WTC11 (cell line): ENCODE measurements around the gene FZD7. TPM values are rescaled to one million over a fixed set of nuclear protein-coding genes. Genes with fewer than 3 reads are reported as not detected.

ENCODE experiments used
- ATAC-seq: fragments of 200-7000 bp; cut with Tn5 transposase; 2 replicates; pipeline ENCODE4 v1.10.0; 2021; ENCODE audit warnings: mild to moderate bottlenecking, moderate library complexity
- CTCF ChIA-PET: fragments of 300-600 bp; sonication (Branson Sonifier 250); formaldehyde crosslinking; loops from one replicate; lab custom pipeline; 2021; ENCODE audit warnings: antibody characterized with exemption; lab: Charles Lee
- POLR2A ChIA-PET: fragments of 350-600 bp; sonication (Branson Sonifier 250); formaldehyde crosslinking; loops from one replicate; lab custom pipeline; 2021; ENCODE audit warnings: antibody characterized with exemption; lab: Charles Lee
- DNase-seq: peaks from one replicate; pipeline ENCODE4 v3.0.0; 2021; ENCODE audit warnings: low spot score
- H3K27ac Mint-ChIP-seq: 2 replicates; pipeline ENCODE4 v1.8.0; 2021; ENCODE audit warnings: mixed read lengths
- H3K27me3 Mint-ChIP-seq: 2 replicates; pipeline ENCODE4 v1.8.0; 2021; ENCODE audit warnings: low read depth, mild to moderate bottlenecking, moderate library complexity, mixed read lengths
- H3K36me3 Mint-ChIP-seq: 2 replicates; pipeline ENCODE4 v1.8.0; 2021; ENCODE audit warnings: mixed read lengths
- H3K4me1 Mint-ChIP-seq: 2 replicates; pipeline ENCODE4 v1.8.0; 2022; ENCODE audit warnings: mixed read lengths
- H3K4me3 Mint-ChIP-seq: 2 replicates; pipeline ENCODE4 v1.8.0; 2021; ENCODE audit warnings: mild to moderate bottlenecking, moderate library complexity, mixed read lengths
- H3K9me3 Mint-ChIP-seq: 2 replicates; pipeline ENCODE4 v1.8.0; 2021; ENCODE audit warnings: mixed read lengths
- ATF1 ChIP-seq: sonication (generic); formaldehyde crosslinking; IDR thresholded peaks from 2 replicates; pipeline ENCODE4 v1.8.1; 2023; ENCODE audit warnings: mild to moderate bottlenecking, moderate library complexity, missing genetic modification reagents
- CBFB ChIP-seq: sonication (generic); formaldehyde crosslinking; IDR thresholded peaks from 2 replicates; pipeline ENCODE4 v1.8.1; 2022; ENCODE audit warnings: mild to moderate bottlenecking, low read depth, missing genetic modification reagents
- CREM ChIP-seq: sonication (generic); formaldehyde crosslinking; IDR thresholded peaks from 2 replicates; pipeline ENCODE4 v1.8.1; 2022; ENCODE audit warnings: mild to moderate bottlenecking, missing genetic modification reagents, moderate library complexity
- FOXP1 ChIP-seq: sonication (generic); formaldehyde crosslinking; IDR thresholded peaks from 2 replicates; pipeline ENCODE4 v1.8.0; 2022; ENCODE audit warnings: missing genetic modification reagents, mild to moderate bottlenecking, moderate library complexity, borderline replicate concordance
- GABPB1 ChIP-seq: sonication (generic); formaldehyde crosslinking; IDR thresholded peaks from 2 replicates; pipeline ENCODE4 v1.8.1; 2023; ENCODE audit warnings: mild to moderate bottlenecking, missing genetic modification reagents
- HMGA2 ChIP-seq: fragments of 250-450 bp; sonication (Bioruptor Pico); IDR thresholded peaks from 2 replicates; pipeline ENCODE4 v1.4.0; 2021; ENCODE audit warnings: mild to moderate bottlenecking, moderate library complexity
- HMGXB4 ChIP-seq: sonication (generic); formaldehyde crosslinking; IDR thresholded peaks from 2 replicates; pipeline ENCODE4 v1.8.1; 2023; ENCODE audit warnings: mild to moderate bottlenecking, moderate library complexity, missing genetic modification reagents
- MXD4 ChIP-seq: fragments of 250-450 bp; sonication (Bioruptor Pico); IDR thresholded peaks from 2 replicates; pipeline ENCODE4 v1.8.0; 2021; ENCODE audit warnings: mild to moderate bottlenecking, moderate library complexity, borderline replicate concordance
- NFE2L1 ChIP-seq: sonication (generic); formaldehyde crosslinking; IDR thresholded peaks from 2 replicates; pipeline ENCODE4 v1.8.1; 2023; ENCODE audit warnings: missing genetic modification reagents
- PREB ChIP-seq: sonication (generic); formaldehyde crosslinking; IDR thresholded peaks from 2 replicates; pipeline ENCODE4 v1.8.1; 2022; ENCODE audit warnings: mild to moderate bottlenecking, missing genetic modification reagents, moderate library complexity, borderline replicate concordance
- SP1 ChIP-seq: sonication (generic); formaldehyde crosslinking; conservative IDR thresholded peaks from 2 replicates; pipeline ENCODE4 v1.8.1; 2022; ENCODE audit warnings: missing genetic modification reagents
- TCF7 ChIP-seq: sonication (generic); formaldehyde crosslinking; IDR thresholded peaks from 2 replicates; pipeline ENCODE4 v1.8.0; 2022; ENCODE audit warnings: mild to moderate bottlenecking, low read depth, missing genetic modification reagents, moderate library complexity
- USF2 ChIP-seq: sonication (generic); formaldehyde crosslinking; IDR thresholded peaks from 2 replicates; pipeline ENCODE4 v1.8.1; 2023; ENCODE audit warnings: mild to moderate bottlenecking, missing genetic modification reagents, moderate library complexity
- ZBTB21 ChIP-seq: sonication (generic); formaldehyde crosslinking; IDR thresholded peaks from 2 replicates; pipeline ENCODE4 v1.8.1; 2023; ENCODE audit warnings: mild to moderate bottlenecking, missing genetic modification reagents, borderline replicate concordance
- ZMAT4 ChIP-seq: fragments of 250-450 bp; sonication (Bioruptor Pico); IDR thresholded peaks from 2 replicates; pipeline ENCODE4 v1.9.0; 2021; ENCODE audit warnings: mild to moderate bottlenecking
- ZNF281 ChIP-seq: sonication (generic); formaldehyde crosslinking; IDR thresholded peaks from 2 replicates; pipeline ENCODE4 v1.8.0; 2023; ENCODE audit warnings: mild to moderate bottlenecking, missing genetic modification reagents
- ZNF396 ChIP-seq: fragments of 250-450 bp; sonication (Bioruptor Pico); IDR thresholded peaks from 2 replicates; pipeline ENCODE4 v1.8.0; 2021; ENCODE audit warnings: mild to moderate bottlenecking, moderate library complexity, borderline replicate concordance
- ZNF416 ChIP-seq: fragments of 250-450 bp; sonication (Bioruptor Pico); IDR thresholded peaks from 2 replicates; pipeline ENCODE4 v1.9.0; 2021; ENCODE audit warnings: mild to moderate bottlenecking, inconsistent platforms
- ZNF532 ChIP-seq: fragments of 250-450 bp; sonication (Bioruptor Pico); IDR thresholded peaks from 2 replicates; pipeline ENCODE4 v1.9.0; 2021; ENCODE audit warnings: mild to moderate bottlenecking, borderline replicate concordance
- total RNA-seq: library from RNA; stranded (reverse); gene quantifications from 3 replicates; pipeline ENCODE4 v1.2.3, GENCODE V29; 2021

Gene FZD7
- total RNA-seq, 1 experiment from 2014 or later, result 153 TPM

GRCh38 chr2:202014759-202015211 is 18.9 kb upstream of the FZD7 start (continued):
- TF ChIP-seq ZBTB21 (no peak), ATF1 (CRISPR knock-in tag) (no peak)

GRCh38 chr2:202015471-202015870 is 18.2 kb upstream of the FZD7 start:
- H3K27me3 Mint-ChIP-seq, result peaks cover 28% of the 10 kb centered on the region
- no peak for DNase-seq
- TF ChIP-seq MXD4, result no peak
- TF ChIP-seq PREB (CRISPR knock-in tag), result no peak
- TF ChIP-seq ZNF396, result no peak
- TF ChIP-seq USF2 (CRISPR knock-in tag), result no peak
- TF ChIP-seq SP1 (CRISPR knock-in tag), result no peak
- TF ChIP-seq ZNF281 (CRISPR knock-in tag), result no peak
- no peak for TF ChIP-seq FOXP1 (CRISPR knock-in tag)
- no peak for TF ChIP-seq ZNF532 (CRISPR knock-in tag)
- TF ChIP-seq TCF7 (CRISPR knock-in tag), result no peak
- TF ChIP-seq ZNF416 (CRISPR knock-in tag), result no peak
- TF ChIP-seq CBFB (CRISPR knock-in tag), result no peak
- no peak for TF ChIP-seq GABPB1 (CRISPR knock-in tag)
- H3K4me1 Mint-ChIP-seq, result peaks cover 34% of the 10 kb centered on the region
- no peaks in the 10 kb centered on the region for H3K9me3 Mint-ChIP-seq
- H3K4me3 Mint-ChIP-seq, result no peak overlapping the region
- ChIA-PET CTCF (no interaction called here), POLR2A (no interaction called here)
- no peak for ATAC-seq
- no peak overlapping the region for H3K27ac Mint-ChIP-seq
- H3K36me3 Mint-ChIP-seq, result no peaks in the 10 kb centered on the region

GRCh38 chr2:202016579-202017227 is 17.0 kb upstream of the FZD7 start:
- H3K27me3 Mint-ChIP-seq, result peaks cover 32% of the 10 kb centered on the region
- no peak for TF ChIP-seq PREB (CRISPR knock-in tag)
- TF ChIP-seq NFE2L1 (CRISPR knock-in tag), result no peak
- no peak for TF ChIP-seq HMGA2 (CRISPR knock-in tag)
- no peak for TF ChIP-seq ZMAT4 (CRISPR knock-in tag)
- no peak for TF ChIP-seq CREM (CRISPR knock-in tag)
- no peak for TF ChIP-seq HMGXB4 (CRISPR knock-in tag)

More at GRCh38 chr2:202016579-202017227, 17.0 kb upstream of the FZD7 start:
- H3K4me3 Mint-ChIP-seq, result no peak overlapping the region
- DNase-seq (no peak), ATAC-seq (peak; percentile 21; the same call in 1 of the 2 replicates)
- H3K27ac Mint-ChIP-seq, result no peak overlapping the region
- POLR2A ChIA-PET, result interaction anchor here (0.7 kb wide), 1 partner anchor 29 kb away, joined by 3 read pairs; no protein-coding TSS in a partner anchor
- peaks cover 34% of the 10 kb centered on the region for H3K4me1 Mint-ChIP-seq
- H3K9me3 Mint-ChIP-seq, result no peaks in the 10 kb centered on the region
- CTCF ChIA-PET, result no interaction called here
- no peaks in the 10 kb centered on the region for H3K36me3 Mint-ChIP-seq
